OCI-LY3 (cell line): ENCODE results near the gene NOLC1.

Experiments
- CTCF ChIP-seq: fragments of 200-600, 300-600 bp; sonication (generic); IDR thresholded peaks from 2 replicates; pipeline ENCODE4 v1.5.1; 2014; ENCODE audit warnings: antibody characterized with exemption, low read length, low read depth
- EZH2phosphoT487 ChIP-seq: fragments of 200-600 bp; shearing (Covaris generic); IDR thresholded peaks from 2 replicates; pipeline ENCODE4 v1.6.1; 2018; ENCODE audit warnings: antibody characterized with exemption, mixed run types, low read depth

GRCh38 chr10:102133373-102134195, 18.6 kb upstream of the NOLC1 start:
- no peak for TF ChIP-seq CTCF
- TF ChIP-seq EZH2phosphoT487: no peak
